ENCODE data around the gene LRRC8D. TPM values are rescaled to one million over a fixed set of nuclear protein-coding genes. Genes with fewer than 3 reads are reported as not detected.
"Not testable (repeated sequence)": the region's sequence is repeated elsewhere in the genome, so short reads cannot be mapped to it uniquely, and the experiment has no call there.

LRRC8D gene
- polyA plus RNA-seq, 6 donors from 2014 or later: 27.1 to 51.3 (median 39.0) TPM

DNA sequence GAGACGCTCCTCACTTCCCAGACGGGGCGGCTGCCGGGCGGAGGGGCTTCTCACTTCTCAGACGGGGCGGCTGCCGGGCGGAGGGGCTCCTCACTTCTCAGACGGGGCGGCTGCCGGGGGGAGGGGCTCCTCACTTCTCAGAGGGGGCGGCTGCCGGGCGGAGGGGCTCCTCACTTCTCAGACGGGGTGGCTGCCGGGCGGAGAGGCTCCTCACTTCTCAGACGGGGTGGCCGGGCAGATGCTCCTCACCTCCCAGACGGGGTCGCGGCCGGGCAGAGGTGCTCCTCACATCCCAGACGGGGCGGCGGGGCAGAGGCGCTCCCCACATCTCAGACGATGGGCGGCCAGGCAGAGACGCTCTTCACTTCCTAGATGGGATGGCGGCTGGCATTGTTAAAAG is 23.0 kb upstream of the LRRC8D start:
- not testable (repeated sequence) for H3K27ac Mint-ChIP-seq

DNA sequence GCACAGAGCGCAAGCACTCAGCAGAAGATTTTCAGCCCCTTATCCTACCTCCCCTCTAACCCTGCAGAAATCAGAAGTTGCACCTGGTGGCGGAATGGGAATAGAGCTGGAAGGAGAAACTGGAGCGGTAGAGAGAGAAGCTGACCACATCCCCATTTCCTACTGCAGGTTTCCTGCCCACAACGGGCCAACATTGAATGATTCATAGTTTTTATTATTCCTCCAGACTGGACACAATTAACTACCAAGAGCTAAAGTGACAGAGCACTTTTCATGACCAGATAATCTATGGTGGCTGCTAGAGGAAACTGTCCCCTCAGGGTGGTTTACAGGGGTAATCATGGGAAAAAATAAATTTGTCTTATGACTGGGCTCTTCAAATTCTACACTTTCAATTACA is 21.3 kb upstream of the LRRC8D start:
- no peaks in the 10 kb centered on the region for H3K36me3 Mint-ChIP-seq
- no peak for DNase-seq
- no peak for ATAC-seq (ENCODE audit: low read depth in 2 of 2)
- peaks cover 0 to 1% (median 0%) of the 10 kb centered on the region in 7 donors for H3K9me3 Mint-ChIP-seq
- no peaks in the 10 kb centered on the region for H3K4me1 Mint-ChIP-seq
- H3K27me3 Mint-ChIP-seq: peaks cover 0 to 9% (median 5%) of the 10 kb centered on the region in 3 donors
- no peak overlapping the region for H3K4me3 Mint-ChIP-seq
- H3K27ac Mint-ChIP-seq: no peak overlapping the region

More for the DNA sequence above, 23.0 kb upstream of the LRRC8D start:
- not testable (repeated sequence) for ATAC-seq (ENCODE audit: low read depth in 2 of 2); H3K4me1 Mint-ChIP-seq; H3K4me3 Mint-ChIP-seq; H3K36me3 Mint-ChIP-seq; H3K9me3 Mint-ChIP-seq; DNase-seq; H3K27me3 Mint-ChIP-seq

DNA sequence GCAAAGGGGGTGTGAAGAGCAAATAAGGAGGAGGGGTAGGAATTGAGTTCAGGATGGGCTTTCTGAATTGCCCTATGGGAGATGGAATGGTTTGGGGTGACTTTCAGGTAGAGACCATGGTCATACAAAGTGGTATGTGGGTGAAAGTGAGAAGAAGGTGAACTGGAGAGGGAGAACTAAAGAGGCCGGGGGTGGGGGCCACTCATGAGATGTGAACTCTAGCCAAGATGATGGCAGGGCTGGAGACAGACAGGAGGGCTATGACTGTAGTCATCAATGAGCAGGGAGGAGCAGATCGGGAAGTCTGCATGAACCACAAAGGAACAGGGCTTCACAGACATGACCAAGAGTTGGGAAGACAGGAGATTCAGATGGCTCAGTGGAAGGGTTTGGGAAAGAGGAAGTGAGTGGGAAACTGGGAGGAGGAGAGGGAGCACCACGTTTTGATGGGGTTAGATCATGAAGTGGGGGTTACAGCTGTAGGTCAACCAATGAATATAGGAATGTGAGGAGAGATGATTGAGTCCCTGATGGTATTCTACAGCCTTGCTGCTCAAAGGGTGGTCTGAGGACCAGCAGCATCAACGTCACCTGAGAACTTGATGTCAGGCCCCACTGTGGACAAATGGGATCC is 20.7 kb upstream of the LRRC8D start:
- H3K4me1 Mint-ChIP-seq: no peaks in the 10 kb centered on the region
- peak overlapping the region in 1 of 6 donors; percentile 72 for H3K27ac Mint-ChIP-seq
- H3K27me3 Mint-ChIP-seq: peaks cover 0 to 9% (median 5%) of the 10 kb centered on the region in 3 donors
- no peak overlapping the region for H3K4me3 Mint-ChIP-seq
- no peaks in the 10 kb centered on the region for H3K36me3 Mint-ChIP-seq
- no peak for ATAC-seq (ENCODE audit: low read depth in 2 of 2)
- DNase-seq: no peak
- H3K9me3 Mint-ChIP-seq: peaks cover 0 to 1% (median 0%) of the 10 kb centered on the region in 7 donors

DNA sequence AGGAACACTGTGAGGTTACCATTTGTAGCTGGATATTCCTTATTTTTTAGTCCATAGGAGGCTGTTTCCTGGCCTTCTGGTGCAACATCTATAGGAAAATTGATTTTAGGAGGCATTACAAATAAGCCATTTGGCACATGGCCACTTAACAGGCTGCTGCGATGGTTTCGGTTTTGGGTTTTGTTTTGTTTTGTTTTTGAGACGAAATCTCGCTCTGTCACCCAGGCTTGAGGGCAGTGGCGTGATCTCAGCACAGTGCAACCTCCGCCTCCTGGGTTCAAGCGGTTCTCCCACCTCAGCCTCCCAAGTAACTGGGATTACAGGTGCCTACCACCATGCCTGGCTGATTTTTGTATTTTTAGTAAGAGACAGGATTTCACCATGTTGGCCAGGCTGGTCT is 20.1 kb upstream of the LRRC8D start:
- ATAC-seq (ENCODE audit: low read depth in 2 of 2) (no peak), DNase-seq (no peak)
- H3K4me1 Mint-ChIP-seq: no peaks in the 10 kb centered on the region
- peaks cover 0 to 9% (median 5%) of the 10 kb centered on the region in 3 donors for H3K27me3 Mint-ChIP-seq
- no peak overlapping the region for H3K27ac Mint-ChIP-seq
- no peak overlapping the region for H3K4me3 Mint-ChIP-seq
- no peaks in the 10 kb centered on the region for H3K36me3 Mint-ChIP-seq
- peaks cover 0 to 1% (median 0%) of the 10 kb centered on the region in 7 donors for H3K9me3 Mint-ChIP-seq

DNA sequence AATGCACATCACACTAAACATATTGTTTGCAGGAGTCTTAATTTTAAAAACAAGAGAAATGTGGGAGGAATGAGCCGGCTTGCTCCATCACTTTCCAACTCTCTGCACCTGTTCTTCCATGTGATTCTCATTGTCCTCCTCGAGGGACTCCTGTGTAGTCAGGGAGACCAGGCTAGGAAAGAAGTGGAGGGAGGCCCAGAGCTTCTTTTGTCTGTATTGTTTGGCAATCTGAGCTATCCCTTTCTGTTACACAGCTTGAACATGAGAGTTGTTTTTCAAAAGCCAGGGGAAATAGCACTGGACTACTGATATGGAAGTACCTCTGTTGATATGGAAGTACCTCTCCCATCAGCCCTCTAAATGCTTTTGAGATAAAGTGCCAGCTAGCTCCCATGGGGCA is 18.8 kb upstream of the LRRC8D start:
- H3K9me3 Mint-ChIP-seq: no peaks in the 10 kb centered on the region
- peaks cover 0 to 9% (median 5%) of the 10 kb centered on the region in 3 donors for H3K27me3 Mint-ChIP-seq
- DNase-seq (no peak), ATAC-seq (ENCODE audit: low read depth in 2 of 2) (no peak)
- H3K4me3 Mint-ChIP-seq: peak overlapping the region in 1 of 8 donors; percentile 27
- H3K36me3 Mint-ChIP-seq: no peaks in the 10 kb centered on the region
- no peak overlapping the region for H3K27ac Mint-ChIP-seq
- H3K4me1 Mint-ChIP-seq: no peaks in the 10 kb centered on the region

DNA sequence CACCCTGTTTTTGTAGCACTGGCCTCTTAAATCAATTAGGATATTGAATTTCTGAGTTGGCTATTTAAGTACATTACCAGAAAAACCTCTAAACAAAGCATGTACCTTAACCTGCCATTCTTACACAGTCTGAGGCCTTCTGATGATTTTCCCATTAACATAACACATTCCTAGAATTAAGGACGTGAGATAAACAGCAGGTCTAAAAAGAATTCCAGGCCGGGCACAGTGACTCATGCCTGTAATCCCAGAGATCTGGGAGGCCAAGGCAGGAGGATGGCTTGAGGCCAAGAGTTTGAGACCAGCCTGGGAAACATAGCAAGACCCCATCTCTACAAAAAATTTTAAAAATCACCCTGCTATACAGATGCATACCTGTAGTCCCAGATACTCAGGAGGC is 18.0 kb upstream of the LRRC8D start:
- ATAC-seq (ENCODE audit: low read depth in 2 of 2) (no peak), DNase-seq (no peak)
- Mint-ChIP-seq H3K9me3 (no peaks in the 10 kb centered on the region), H3K27ac (no peak overlapping the region), H3K36me3 (no peaks in the 10 kb centered on the region), H3K4me1 (no peaks in the 10 kb centered on the region), H3K4me3 (no peak overlapping the region), H3K27me3 (peaks cover 0 to 9% (median 5%) of the 10 kb centered on the region in 3 donors)

DNA sequence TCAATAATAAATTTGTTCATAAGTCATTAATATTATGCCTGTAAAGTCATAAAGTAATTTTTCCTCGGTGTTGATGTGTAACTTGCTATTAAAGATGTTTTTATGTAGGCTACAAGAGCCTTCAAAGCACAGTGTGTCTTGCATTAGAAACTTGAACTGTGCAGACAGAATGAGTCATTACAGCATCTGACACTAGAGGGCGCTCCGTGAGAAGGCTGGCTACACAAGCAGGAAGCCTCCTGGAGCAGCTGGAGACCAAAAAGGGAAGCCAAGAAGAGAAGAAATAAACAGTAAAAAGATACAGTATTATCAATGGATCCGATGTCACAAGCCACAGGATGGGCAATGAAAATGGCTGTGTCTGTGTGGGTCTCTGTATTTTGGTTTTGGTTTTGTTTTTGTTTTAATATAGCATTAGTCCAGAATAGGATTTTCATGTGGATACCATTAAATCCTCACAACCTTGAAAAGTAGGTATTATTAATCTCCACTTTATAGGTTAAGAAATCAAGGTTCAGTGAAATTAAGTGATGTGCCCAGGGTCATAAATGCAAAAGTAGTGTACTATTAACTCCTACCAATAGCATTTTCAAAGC is 16.1 kb upstream of the LRRC8D start:
- Mint-ChIP-seq H3K9me3 (no peaks in the 10 kb centered on the region), H3K27me3 (peaks cover 0 to 4% (median 1%) of the 10 kb centered on the region in 3 donors), H3K27ac (no peak overlapping the region), H3K4me3 (no peak overlapping the region), H3K36me3 (no peaks in the 10 kb centered on the region), H3K4me1 (no peaks in the 10 kb centered on the region)
- ATAC-seq (ENCODE audit: low read depth in 2 of 2): peak; percentile 95 to 97
- peak; percentile 78 for DNase-seq

DNA sequence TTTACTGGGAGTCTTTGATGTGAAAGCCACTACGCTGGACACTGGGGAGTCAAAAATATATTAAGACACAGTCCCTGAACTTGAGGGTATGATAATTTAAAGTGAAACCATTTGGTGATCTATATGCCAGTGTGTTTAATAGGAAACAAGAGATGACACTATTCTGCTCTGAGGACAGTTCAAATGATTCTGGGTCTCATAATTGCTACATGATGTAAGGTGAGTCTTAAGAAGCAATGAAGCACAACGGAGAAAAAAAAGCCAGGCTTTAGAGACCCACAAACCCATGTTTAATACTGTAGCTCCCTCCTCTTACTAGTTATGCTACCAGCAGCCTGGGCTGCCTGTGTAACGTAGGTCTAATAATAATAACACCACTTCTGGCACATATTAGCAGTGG is 14.2 kb upstream of the LRRC8D start:
- no peaks in the 10 kb centered on the region for H3K27me3 Mint-ChIP-seq
- H3K4me1 Mint-ChIP-seq: no peaks in the 10 kb centered on the region
- ATAC-seq (ENCODE audit: low read depth in 2 of 2) (no peak), DNase-seq (no peak)
- no peak overlapping the region for H3K27ac Mint-ChIP-seq
- no peaks in the 10 kb centered on the region for H3K9me3 Mint-ChIP-seq
- no peak overlapping the region for H3K4me3 Mint-ChIP-seq
- no peaks in the 10 kb centered on the region for H3K36me3 Mint-ChIP-seq

DNA sequence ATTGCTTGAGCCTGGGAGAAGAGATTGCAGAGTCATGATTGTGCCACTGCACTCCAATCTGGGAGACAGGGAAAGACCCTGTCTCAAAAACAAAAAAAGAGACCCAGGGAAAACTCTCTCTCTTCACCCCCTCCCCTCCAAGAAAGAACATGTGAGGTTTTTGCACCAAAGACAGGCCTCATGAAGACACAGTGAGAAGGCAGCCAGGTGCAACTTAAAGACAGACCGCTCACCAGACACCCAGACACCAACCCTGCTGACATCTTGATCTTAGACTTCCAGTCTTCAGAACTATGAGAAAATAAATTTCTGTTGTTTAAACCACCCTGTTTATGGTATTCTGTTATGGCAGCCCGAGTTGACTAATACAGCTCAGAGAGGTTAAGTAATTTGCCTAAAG is 13.3 kb upstream of the LRRC8D start:
- DNase-seq: no peak
- no peaks in the 10 kb centered on the region for H3K9me3 Mint-ChIP-seq
- ATAC-seq (ENCODE audit: low read depth in 2 of 2): no peak
- no peak overlapping the region for H3K27ac Mint-ChIP-seq
- H3K27me3 Mint-ChIP-seq: no peaks in the 10 kb centered on the region
- H3K4me3 Mint-ChIP-seq: no peak overlapping the region
- no peaks in the 10 kb centered on the region for H3K36me3 Mint-ChIP-seq
- H3K4me1 Mint-ChIP-seq: no peaks in the 10 kb centered on the region

DNA sequence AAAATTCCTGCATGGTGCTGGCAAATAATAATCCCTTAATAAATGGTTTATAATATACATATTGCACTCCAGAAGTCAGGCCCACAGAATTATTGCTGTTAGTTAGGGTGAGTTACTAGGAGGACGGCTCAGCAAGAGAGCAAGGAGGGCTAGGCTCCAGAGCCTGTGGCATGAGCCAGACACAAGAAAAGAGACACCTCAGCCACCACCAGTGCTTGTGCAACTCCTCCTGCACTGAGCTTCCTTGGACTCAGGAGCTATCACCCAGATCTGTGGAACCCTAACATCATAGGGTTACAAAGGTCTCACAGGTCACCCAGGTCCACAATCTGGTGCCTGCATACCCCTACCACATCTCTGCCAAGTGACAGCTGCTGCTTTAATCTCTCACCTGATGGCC is 12.8 kb upstream of the LRRC8D start:
- Mint-ChIP-seq H3K4me1 (peaks cover 0 to 2% (median 0%) of the 10 kb centered on the region in 3 donors), H3K36me3 (no peaks in the 10 kb centered on the region), H3K9me3 (no peaks in the 10 kb centered on the region), H3K27ac (no peak overlapping the region), H3K4me3 (no peak overlapping the region), H3K27me3 (no peaks in the 10 kb centered on the region)
- ATAC-seq (ENCODE audit: low read depth in 2 of 2): no peak
- no peak for DNase-seq

DNA sequence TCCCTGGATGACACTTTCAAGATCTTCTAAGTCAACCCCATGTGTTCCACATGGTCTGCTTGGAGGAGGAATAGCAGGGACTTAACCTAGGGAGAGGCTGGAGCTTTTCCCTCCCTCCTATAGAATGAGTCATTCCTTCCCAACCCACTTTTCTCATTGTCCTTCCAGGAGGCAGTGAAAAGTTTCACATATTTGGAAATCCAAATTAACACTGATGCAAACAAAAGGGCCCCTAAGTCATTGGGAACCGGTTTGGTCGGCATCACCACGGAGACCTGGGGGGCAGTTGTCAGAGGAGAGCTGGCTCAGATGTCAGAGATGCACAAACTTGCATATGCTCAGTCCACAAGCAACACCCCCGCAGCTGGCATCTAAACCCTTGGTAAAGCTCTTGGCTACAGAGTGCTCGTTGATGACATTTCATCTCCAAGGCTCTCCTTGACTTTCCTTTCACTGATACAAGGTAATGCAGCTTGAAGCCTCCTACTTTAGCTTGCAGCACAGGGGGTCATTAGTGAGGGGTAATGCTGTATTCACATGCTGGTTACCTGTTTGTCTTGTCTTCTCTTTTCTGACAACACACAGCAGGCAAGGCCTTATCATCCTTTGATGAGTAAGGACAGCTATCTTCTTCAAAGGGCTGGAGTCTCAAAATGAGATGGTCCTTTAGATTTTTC is 12.3 kb upstream of the LRRC8D start:
- no peak overlapping the region for H3K4me3 Mint-ChIP-seq
- no peak for ATAC-seq (ENCODE audit: low read depth in 2 of 2)
- no peaks in the 10 kb centered on the region for H3K9me3 Mint-ChIP-seq
- no peaks in the 10 kb centered on the region for H3K27me3 Mint-ChIP-seq
- H3K4me1 Mint-ChIP-seq: peaks cover 0 to 4% (median 0%) of the 10 kb centered on the region in 3 donors
- no peaks in the 10 kb centered on the region for H3K36me3 Mint-ChIP-seq
- DNase-seq: no peak
- no peak overlapping the region for H3K27ac Mint-ChIP-seq

DNA sequence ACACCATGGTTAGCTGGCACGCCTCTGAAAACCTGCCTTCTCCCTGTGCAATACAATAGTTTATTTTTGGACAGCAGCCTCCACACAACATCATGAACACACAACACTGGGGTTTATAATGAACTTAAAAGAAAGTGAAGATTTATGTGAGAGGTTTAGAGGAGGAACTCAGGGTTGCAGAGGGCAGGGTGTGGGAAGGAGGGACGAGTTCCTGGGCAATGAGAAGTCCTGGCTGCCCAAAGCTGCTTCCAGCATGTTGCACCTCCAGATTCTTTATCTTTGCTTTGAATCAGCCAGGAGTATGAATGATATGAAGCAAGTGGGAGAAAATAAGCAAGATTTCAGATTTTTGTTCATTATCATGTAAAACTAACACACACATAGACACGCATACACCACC is 11.3 kb upstream of the LRRC8D start:
- H3K27ac Mint-ChIP-seq: no peak overlapping the region
- DNase-seq (no peak), ATAC-seq (ENCODE audit: low read depth in 2 of 2) (no peak)
- H3K4me3 Mint-ChIP-seq: no peak overlapping the region
- H3K9me3 Mint-ChIP-seq: no peaks in the 10 kb centered on the region
- H3K27me3 Mint-ChIP-seq: no peaks in the 10 kb centered on the region
- H3K4me1 Mint-ChIP-seq: peaks cover 3 to 8% (median 4%) of the 10 kb centered on the region in 3 donors
- H3K36me3 Mint-ChIP-seq: no peaks in the 10 kb centered on the region

DNA sequence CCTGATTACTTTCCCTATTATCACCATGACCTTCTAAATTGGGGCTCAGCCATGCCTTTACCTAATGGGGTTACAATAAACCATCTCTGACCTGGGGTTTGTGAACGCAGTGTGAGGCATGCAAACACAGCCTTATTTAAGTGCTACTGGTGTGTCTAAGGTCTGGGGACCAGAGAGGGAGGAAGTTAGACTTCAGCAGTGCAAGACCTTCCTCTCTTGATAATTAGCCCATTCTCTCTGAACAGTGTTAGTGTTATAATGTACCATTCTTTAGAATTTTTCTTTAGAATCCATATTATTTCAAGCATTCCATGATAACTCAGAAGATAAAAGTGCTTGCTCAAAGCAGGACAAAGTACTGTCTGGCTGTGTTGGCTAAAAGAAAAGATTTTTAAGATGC is 10.5 kb upstream of the LRRC8D start:
- no peak overlapping the region for H3K4me3 Mint-ChIP-seq
- peak overlapping the region in 1 of 6 donors; percentile 28 for H3K27ac Mint-ChIP-seq
- peaks cover 0 to 3% (median 0%) of the 10 kb centered on the region in 7 donors for H3K9me3 Mint-ChIP-seq
- peaks cover 11 to 15% (median 12%) of the 10 kb centered on the region in 3 donors for H3K4me1 Mint-ChIP-seq
- no peak for ATAC-seq (ENCODE audit: low read depth in 2 of 2)
- no peaks in the 10 kb centered on the region for H3K36me3 Mint-ChIP-seq
- no peaks in the 10 kb centered on the region for H3K27me3 Mint-ChIP-seq
- DNase-seq: no peak

DNA sequence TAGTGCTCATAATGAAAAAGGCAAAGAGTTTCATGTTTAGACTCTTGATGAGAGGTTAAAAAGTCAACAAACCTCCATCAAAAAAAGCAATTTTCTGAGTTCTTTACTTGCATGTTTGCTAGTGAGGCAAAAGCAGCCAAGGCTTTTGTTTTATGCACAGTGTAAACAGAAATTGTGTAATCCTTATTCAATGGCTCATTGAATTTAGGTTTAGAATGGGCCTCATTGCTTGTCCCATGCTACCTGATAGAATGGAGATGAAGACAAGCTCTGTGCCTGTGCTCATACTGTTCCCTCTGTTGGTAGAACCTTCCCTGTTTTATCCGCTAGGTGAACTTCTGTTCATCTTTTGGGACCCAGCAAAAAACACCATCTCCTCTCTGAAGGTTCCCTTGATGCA is 10.0 kb upstream of the LRRC8D start:
- ATAC-seq (ENCODE audit: low read depth in 2 of 2) (no peak), DNase-seq (no peak)
- H3K9me3 Mint-ChIP-seq: peaks cover 0 to 3% (median 0%) of the 10 kb centered on the region in 7 donors
- no peak overlapping the region for H3K27ac Mint-ChIP-seq
- H3K4me3 Mint-ChIP-seq: no peak overlapping the region
- H3K36me3 Mint-ChIP-seq: no peaks in the 10 kb centered on the region
- no peaks in the 10 kb centered on the region for H3K27me3 Mint-ChIP-seq
- H3K4me1 Mint-ChIP-seq: peaks cover 16 to 20% (median 18%) of the 10 kb centered on the region in 3 donors
